HCT116 (cell line): Measurements from ENCODE around the gene OR2V2. TPM values are rescaled to one million over a fixed set of nuclear protein-coding genes. Genes with fewer than 3 reads are reported as not detected.

ENCODE experiments used
- ATAC-seq: fragments of 200-7000 bp; cut with Tn5 transposase; 2 replicates; pipeline ENCODE4 v1.9.1; 2020; ENCODE audit warnings: mild to moderate bottlenecking, moderate library complexity
- BruUV-seq: library from RNA; stranded (reverse); fragments of 400-500 nt; replicated peaks from 2 replicates; lab custom pipeline; 2021; lab: Mats Ljungman, UMichigan
- CTCF ChIA-PET: fragments of 300-600 bp; sonication (Branson Sonifier 250); formaldehyde crosslinking; loops from one replicate; lab custom pipeline; 2021; ENCODE audit warnings: antibody characterized with exemption; lab: Charles Lee
- POLR2A ChIA-PET: fragments of 300-600, 350-600 bp; sonication (Branson Sonifier 250); formaldehyde crosslinking; loops from one replicate; lab custom pipeline; 2021; ENCODE audit warnings: antibody characterized with exemption; lab: Charles Lee
- RAD21 ChIA-PET, 2 experiments: fragments of 300-600 bp; sonication (Branson Sonifier 250); formaldehyde crosslinking; loops; one replicate each; lab custom pipeline; 2023; ENCODE audit warnings: low total read pairs in 2 of 2; ENCODE audit not compliant: uncharacterized antibody in 2 of 2, unreplicated experiment in 2 of 2, low non-redundant PET in 1 of 2; lab: Charles Lee
- DNase-seq: peaks from one replicate; pipeline ENCODE4 v3.0.0-alpha.2; 2010; ENCODE audit warnings: low read depth, low spot score
- H2AFZ ChIP-seq: fragments of 200-600 bp; shearing (Covaris generic), sonication (generic); 2 replicates; pipeline ENCODE4 v1.6.1; 2017; ENCODE audit warnings: low read depth, mixed run types, mixed read lengths, antibody characterized with exemption, low read length; ENCODE audit not compliant: poor library complexity, severe bottlenecking
- H3K27ac ChIP-seq: 2 replicates; pipeline ENCODE4 v1.5.1; 2012; ENCODE audit warnings: low read depth, low read length
- H3K27me3 ChIP-seq: fragments of 200-600 bp; sonication (generic); 2 replicates; pipeline ENCODE4 v1.6.1; 2016; ENCODE audit warnings: mixed run types, low read length, mixed read lengths; ENCODE audit not compliant: insufficient read depth
- H3K36me3 ChIP-seq, 2 experiments: fragments of 200-500 bp in 1 of 2; fragments of 200-600 bp in 1 of 2; sonication (Bioruptor generic) in 1 of 2; sonication (generic) in 1 of 2; 2 replicates each; pipeline versions ENCODE4 v1.5.1 to v1.6.1; 2014 to 2016; ENCODE audit warnings: low read length in 2 of 2, inconsistent platforms in 1 of 2, mixed read lengths in 1 of 2, mixed run types in 1 of 2; ENCODE audit not compliant: insufficient read depth in 2 of 2, control insufficient read depth in 1 of 2
- H3K4me1 ChIP-seq, 2 experiments: fragments of 200-600 bp in 1 of 2; sonication (generic) in 1 of 2; 2 replicates each; pipeline versions ENCODE4 v1.5.1 to v1.6.1; 2012 to 2017; ENCODE audit warnings: low read length in 2 of 2, inconsistent platforms in 1 of 2, mild to moderate bottlenecking in 1 of 2, mixed read lengths in 1 of 2, mixed run types in 1 of 2, moderate library complexity in 1 of 2; ENCODE audit not compliant: insufficient read depth in 2 of 2, control insufficient read depth in 1 of 2
- H3K4me2 ChIP-seq: fragments of 200-600 bp; sonication (generic); 2 replicates; pipeline ENCODE4 v1.6.1; 2017; ENCODE audit warnings: mixed run types, low read length, mixed read lengths
- H3K4me3 ChIP-seq, 2 experiments: fragments of 200-600 bp in 1 of 2; sonication (generic) in 1 of 2; replicated peaks in 1 of 2; 2 replicates each; pipeline ENCODE4 v1.5.1; 2011 to 2016; ENCODE audit warnings: low read length in 2 of 2, control low read depth in 1 of 2, low read depth in 1 of 2, mild to moderate bottlenecking in 1 of 2, mixed read lengths in 1 of 2, mixed run types in 1 of 2
- H3K79me2 ChIP-seq: fragments of 200-600 bp; sonication (generic); 2 replicates; pipeline ENCODE4 v1.6.1; 2017; ENCODE audit warnings: mild to moderate bottlenecking, mixed run types, low read length, moderate library complexity, mixed read lengths; ENCODE audit not compliant: insufficient read depth
- H3K9ac ChIP-seq: fragments of 200-600 bp; sonication (generic); 2 replicates; pipeline ENCODE4 v1.6.1; 2016; ENCODE audit warnings: low read length, mixed read lengths
- H3K9me2 ChIP-seq: fragments of 200-600 bp; sonication (generic), shearing (Covaris generic); 2 replicates; pipeline ENCODE4 v1.6.1; 2017; ENCODE audit warnings: mixed run types, mild to moderate bottlenecking, moderate library complexity; ENCODE audit not compliant: insufficient read depth
- H3K9me3 ChIP-seq, 2 experiments: fragments of 200-500 bp in 1 of 2; fragments of 200-600 bp in 1 of 2; sonication (Bioruptor generic) in 1 of 2; sonication (generic) in 1 of 2; 2 replicates each; pipeline ENCODE4 v1.6.1; 2014 to 2017; ENCODE audit warnings: low read length in 2 of 2, mixed read lengths in 2 of 2, inconsistent platforms in 1 of 2, low read depth in 1 of 2, mild to moderate bottlenecking in 1 of 2, mixed run types in 1 of 2, moderate library complexity in 1 of 2; ENCODE audit not compliant: control insufficient read depth in 1 of 2, insufficient read depth in 1 of 2
- H4K20me1 ChIP-seq: fragments of 200-600 bp; sonication (generic), shearing (Covaris generic); 2 replicates; pipeline ENCODE4 v1.6.1; 2017; ENCODE audit warnings: mixed run types, mild to moderate bottlenecking, moderate library complexity; ENCODE audit not compliant: insufficient read depth
- ATF3 ChIP-seq: IDR thresholded peaks from 2 replicates; pipeline ENCODE4 v1.6.1; 2012
- CBX3 ChIP-seq: IDR thresholded peaks from 2 replicates; pipeline ENCODE4 v1.6.1; 2012; ENCODE audit warnings: low read depth
- CEBPB ChIP-seq: IDR thresholded peaks from 2 replicates; pipeline ENCODE4 v1.6.1; 2012; ENCODE audit warnings: low read depth
- EGR1 ChIP-seq: IDR thresholded peaks from 2 replicates; pipeline ENCODE4 v1.6.1; 2012; ENCODE audit warnings: low read depth
- FOSL1 ChIP-seq: IDR thresholded peaks from 2 replicates; pipeline ENCODE4 v1.6.1; 2012; ENCODE audit warnings: low read depth
- MAX ChIP-seq: IDR thresholded peaks from 2 replicates; pipeline ENCODE4 v1.6.1; 2012
- POLR2AphosphoS5 ChIP-seq: IDR thresholded peaks from 2 replicates; pipeline ENCODE4 v1.6.1; 2011; ENCODE audit warnings: mild to moderate bottlenecking, low read depth, low read length, moderate library complexity
- SIN3A ChIP-seq: IDR thresholded peaks from 2 replicates; pipeline ENCODE4 v1.6.1; 2012; ENCODE audit warnings: low read depth
- SP1 ChIP-seq: IDR thresholded peaks from 2 replicates; pipeline ENCODE4 v1.6.1; 2012; ENCODE audit warnings: low read depth
- TCF7L2 ChIP-seq: IDR thresholded peaks from 2 replicates; pipeline ENCODE4 v1.7.0; 2011; ENCODE audit warnings: borderline replicate concordance, inconsistent platforms; ENCODE audit not compliant: insufficient read depth, insufficient read length; ENCODE audit errors: extremely low read depth
- YY1 ChIP-seq: IDR thresholded peaks from 2 replicates; pipeline ENCODE4 v1.6.1; 2011; ENCODE audit warnings: low read length, low read depth, moderate library complexity, mild to moderate bottlenecking; ENCODE audit not compliant: insufficient replicate concordance; ENCODE audit errors: extremely low read depth
- ZBTB33 ChIP-seq: IDR thresholded peaks from 2 replicates; pipeline ENCODE4 v1.6.1; 2011; ENCODE audit warnings: mild to moderate bottlenecking, low read length, moderate library complexity; ENCODE audit not compliant: insufficient replicate concordance; ENCODE audit errors: extremely low read depth
- ZFX ChIP-seq: fragments of 450-650 bp; IDR thresholded peaks from 2 replicates; pipeline ENCODE4 v1.6.1; 2017
- ZNF274 ChIP-seq: fragments of 200-500 bp; sonication (Bioruptor generic); IDR thresholded peaks from 2 replicates; pipeline ENCODE4 v1.6.1; 2014; ENCODE audit warnings: mild to moderate bottlenecking, low read depth, low read length, inconsistent platforms
- intact Hi-C: fragments of 100-400 bp; cut with micrococcal nuclease; formaldehyde crosslinking; loops from 2 replicates; pipeline ENCODE4 v1.10.0; 2022
- total RNA-seq: library from RNA; stranded (reverse); gene quantifications from one replicate; pipeline ENCODE4 v1.2.1, GENCODE V29; 2021; ENCODE audit not compliant: unreplicated experiment

Gene OR2V2
- total RNA-seq, 1 experiment from 2014 or later: not detected

GRCh38 chr5:181130832-181131496 lies 16.4 kb upstream of the OR2V2 start, which contains the start of gene OR2V1:
Gene OR2V1 (minus strand): TSS chr5:181131169. CDS start chr5:181125304, 5,865 bp downstream.
- Histone ChIP-seq H3K4me1 (peaks cover 8 to 13% of the 10 kb centered on the region in 2 experiments), H3K27me3 (no peaks in the 10 kb centered on the region), H3K79me2 (no peaks in the 10 kb centered on the region), H3K27ac (no peak within 1 kb of the TSS), H3K9me2 (no peaks in the 10 kb centered on the region), H3K9ac (no peak within 1 kb of the TSS), H2AFZ (no peak within 1 kb of the TSS), H3K36me3 (no peaks in the 10 kb centered on the region), H3K4me2 (no peak within 1 kb of the TSS), H4K20me1 (no peaks in the 10 kb centered on the region), H3K9me3 (no peaks in the 10 kb centered on the region), H3K4me3 (no peak within 1 kb of the TSS)
- BruUV-seq: no TSS peak
- intact Hi-C loops: no loop called here
- DNase-seq (no peak), ATAC-seq (no peak)
- TF ChIP-seq ZFX (no peak), ZBTB33 (no peak), SP1 (no peak)
- ChIA-PET CTCF (no interaction called here), POLR2A (no interaction called here), RAD21 (no interaction called here)

GRCh38 chr5:181131514-181131913 lies 15.9 kb upstream of the OR2V2 start:
- ATAC-seq: no peak
- H3K4me1 ChIP-seq: peaks cover 8 to 13% of the 10 kb centered on the region in 2 experiments
- no peak overlapping the region for H2AFZ ChIP-seq
- no peaks in the 10 kb centered on the region for H4K20me1 ChIP-seq
- intact Hi-C loops: no loop called here
- ChIA-PET POLR2A (no interaction called here), CTCF (no interaction called here), RAD21 (no interaction called here)
- H3K4me2 ChIP-seq: no peak overlapping the region
- no peaks in the 10 kb centered on the region for H3K79me2 ChIP-seq
- no peaks in the 10 kb centered on the region for H3K9me2 ChIP-seq
- TF ChIP-seq ATF3 (no peak), SIN3A (no peak), EGR1 (no peak), ZFX (no peak), POLR2AphosphoS5 (no peak), TCF7L2 (no peak), CEBPB (no peak), CBX3 (no peak), YY1 (no peak), MAX (no peak), SP1 (no peak), FOSL1 (no peak), ZNF274 (no peak)
- no peaks in the 10 kb centered on the region for H3K9me3 ChIP-seq
- no TSS peak for BruUV-seq
- DNase-seq: no peak
- H3K36me3 ChIP-seq: no peaks in the 10 kb centered on the region
- H3K4me3 ChIP-seq: no peak overlapping the region
- H3K27me3 ChIP-seq: no peaks in the 10 kb centered on the region
- no peak overlapping the region for H3K9ac ChIP-seq
- H3K27ac ChIP-seq: no peak overlapping the region
